ENCODE data around the gene KRTAP29-1.
"Not testable (repeated sequence)": the region's sequence is repeated elsewhere in the genome, so short reads cannot be mapped to it uniquely, and the experiment has no call there.

Gene KRTAP29-1

DNA sequence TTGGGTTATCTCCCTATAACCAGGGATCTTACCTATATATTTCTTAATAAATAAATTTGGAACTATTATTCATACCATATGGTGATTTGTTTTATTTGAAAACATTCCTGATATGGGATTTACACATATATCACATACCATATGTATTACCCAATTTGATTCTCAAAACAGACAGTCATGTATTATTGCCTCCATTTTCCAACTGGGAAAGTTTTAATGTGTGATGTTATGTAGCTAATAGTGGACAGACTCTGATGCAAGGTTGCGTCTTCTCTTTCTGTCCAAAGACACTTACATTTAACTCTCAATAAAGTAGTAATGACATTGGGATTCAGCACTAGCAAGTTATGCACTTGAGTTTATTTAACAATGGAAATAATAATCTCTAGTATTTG lies 46.4 kb downstream of the KRTAP29-1 start:
- no peak overlapping the region for H3K27ac ChIP-seq
- no peak overlapping the region for H3K4me3 ChIP-seq

DNA sequence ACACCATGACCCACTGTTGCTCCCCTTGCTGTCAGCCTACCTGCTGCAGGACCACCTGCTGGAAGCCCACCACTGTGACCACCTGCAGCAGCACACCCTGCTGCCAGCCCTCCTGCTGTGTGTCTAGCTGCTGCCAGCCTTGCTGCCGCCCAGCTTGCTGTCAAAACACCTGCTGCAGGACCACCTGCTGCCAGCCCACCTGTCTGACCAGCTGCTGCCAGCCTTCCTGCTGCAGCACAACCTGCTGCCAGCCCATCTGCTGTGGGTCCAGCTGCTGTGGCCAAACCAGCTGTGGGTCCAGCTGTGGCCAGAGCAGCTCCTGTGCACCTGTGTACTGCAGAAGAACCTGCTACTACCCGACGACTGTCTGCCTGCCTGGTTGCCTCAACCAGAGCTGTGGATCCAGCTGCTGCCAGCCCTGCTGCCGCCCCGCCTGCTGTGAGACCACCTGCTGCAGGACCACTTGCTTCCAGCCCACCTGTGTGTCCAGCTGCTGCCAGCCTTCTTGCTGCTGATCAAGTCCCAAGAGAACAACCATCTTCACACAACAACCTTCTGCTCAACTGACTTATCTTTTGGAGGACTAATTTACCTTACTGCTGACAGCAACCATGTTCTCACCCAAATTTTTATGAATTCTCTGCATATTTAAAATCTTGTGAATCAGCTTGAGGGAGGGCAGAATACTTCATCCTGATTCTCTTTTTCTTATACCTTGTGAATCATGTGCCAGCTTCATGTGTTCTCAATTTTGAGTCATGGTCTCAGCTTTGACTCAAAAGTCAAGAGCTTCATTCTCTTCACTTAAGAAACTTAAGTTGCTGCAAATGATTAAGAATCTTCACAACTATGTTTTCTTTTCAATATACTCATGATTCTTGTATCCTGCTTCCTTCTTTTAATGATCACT lies 47.0 kb downstream of the KRTAP29-1 start, which contains the start of gene KRTAP9-9:
Gene KRTAP9-9 (plus strand): TSS at position 4 of the 910 bp plus-strand sequence.
- H3K4me3 ChIP-seq, H3K27ac ChIP-seq: not testable (repeated sequence)

DNA sequence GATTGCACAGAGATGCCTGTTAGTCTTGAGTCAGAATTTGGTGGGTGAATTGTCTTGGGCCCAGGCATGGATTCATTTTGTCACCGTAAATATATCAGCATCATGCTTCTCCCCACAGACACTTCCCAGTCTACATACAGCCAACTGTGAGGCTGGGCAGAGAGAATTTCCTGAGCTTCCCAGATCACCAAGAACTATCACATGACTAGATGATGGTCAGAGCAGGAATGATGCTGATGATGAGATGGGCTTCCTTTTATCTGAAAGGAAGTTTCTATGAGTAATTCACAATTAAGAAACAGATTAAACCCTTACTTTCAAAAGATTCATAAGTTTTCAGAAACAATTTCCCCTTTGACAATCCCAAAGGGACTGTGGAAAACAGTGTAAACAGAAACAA lies 47.8 kb downstream of the KRTAP29-1 start:
- H3K4me3 ChIP-seq = no peak overlapping the region
- no peak overlapping the region for H3K27ac ChIP-seq

Measured in skin epidermis (tissue), 12 donors.